Effector memory CD4-positive, alpha-beta T cell (primary cell): ENCODE results near the gene DOCK4.

Experiments used
- DNase-seq, 3 donors: peaks; one replicate each; pipeline ENCODE4 v3.0.0-alpha.2; 2020
- H3K27ac ChIP-seq: 2 replicates; pipeline ENCODE4 v1.7.0; 2013; ENCODE audit warnings: mild to moderate bottlenecking, low read length, moderate library complexity; ENCODE audit not compliant: insufficient read depth, poor library complexity, severe bottlenecking
- H3K27me3 ChIP-seq: replicated peaks from 2 replicates; pipeline ENCODE4 v1.7.0; 2013; ENCODE audit warnings: mild to moderate bottlenecking, low read length; ENCODE audit not compliant: insufficient read depth, control insufficient read depth, poor library complexity, severe bottlenecking
- H3K36me3 ChIP-seq: 2 replicates; pipeline ENCODE4 v1.7.0; 2013; ENCODE audit warnings: mild to moderate bottlenecking, low read length, moderate library complexity; ENCODE audit not compliant: control insufficient read depth, insufficient read depth
- H3K4me1 ChIP-seq: 2 replicates; pipeline ENCODE4 v1.7.0; 2013; ENCODE audit warnings: low read length, mild to moderate bottlenecking; ENCODE audit not compliant: control insufficient read depth, insufficient read depth, poor library complexity, severe bottlenecking
- H3K4me3 ChIP-seq: 2 replicates; pipeline ENCODE4 v1.7.0; 2013; ENCODE audit warnings: low read length, low read depth, mild to moderate bottlenecking; ENCODE audit not compliant: insufficient read depth, poor library complexity, severe bottlenecking
- H3K9me3 ChIP-seq: 2 replicates; pipeline ENCODE4 v1.7.0; 2013; ENCODE audit warnings: mild to moderate bottlenecking, low read length, moderate library complexity; ENCODE audit not compliant: control insufficient read depth

DOCK4 gene

DNA sequence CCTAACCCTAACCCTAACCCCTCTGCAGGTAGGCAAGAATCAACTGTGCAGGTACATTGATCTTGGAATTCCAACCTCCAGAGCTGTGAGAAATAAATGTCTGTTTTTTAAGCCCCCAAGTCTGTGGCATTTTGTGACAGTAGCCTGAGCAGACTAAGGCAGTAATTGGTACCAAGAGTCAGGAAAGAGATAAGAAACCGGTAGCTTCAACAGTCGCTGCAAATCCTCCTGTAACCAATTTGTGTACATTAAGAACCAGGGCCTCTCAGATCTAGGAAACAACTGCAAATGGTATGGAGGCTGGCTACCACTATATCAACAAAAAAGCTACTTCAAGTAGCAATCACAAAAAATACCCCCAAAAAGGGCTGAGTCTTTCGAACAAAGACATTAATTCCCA, 67.3 kb downstream of the DOCK4 start:
- Histone ChIP-seq H3K27ac (no peak overlapping the region), H3K4me3 (no peak overlapping the region), H3K27me3 (no peaks in the 10 kb centered on the region), H3K9me3 (no peaks in the 10 kb centered on the region), H3K36me3 (no peaks in the 10 kb centered on the region), H3K4me1 (no peaks in the 10 kb centered on the region)
- no peak for DNase-seq

DNA sequence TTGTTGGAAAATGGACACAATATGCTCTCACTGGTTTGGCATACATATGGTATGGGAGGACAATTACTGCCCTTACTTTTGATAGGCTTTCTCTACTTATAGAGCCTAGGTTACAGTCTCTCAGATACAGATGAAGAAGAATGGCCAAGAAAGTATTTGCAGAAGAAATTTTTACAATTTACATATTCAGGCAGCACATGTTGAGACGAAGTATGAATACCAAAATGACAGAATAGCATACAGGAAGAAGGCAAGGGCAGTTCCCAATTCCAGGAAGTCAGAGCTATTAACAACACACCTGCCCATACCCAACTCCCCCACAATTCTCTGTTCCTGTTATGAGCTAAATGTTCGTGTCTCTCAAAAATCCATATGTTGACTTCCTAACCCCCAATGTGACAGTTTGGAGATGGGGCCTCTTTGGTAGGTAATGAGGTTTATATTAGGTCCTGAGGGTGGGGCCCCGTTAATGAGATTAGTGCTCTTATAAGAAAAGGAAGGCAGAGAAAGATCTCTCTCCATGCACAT, 67.8 kb downstream of the DOCK4 start:
- Histone ChIP-seq H3K27ac (no peak overlapping the region), H3K9me3 (no peaks in the 10 kb centered on the region), H3K27me3 (no peaks in the 10 kb centered on the region), H3K4me3 (no peak overlapping the region), H3K4me1 (no peaks in the 10 kb centered on the region), H3K36me3 (no peaks in the 10 kb centered on the region)
- no peak for DNase-seq

DNA sequence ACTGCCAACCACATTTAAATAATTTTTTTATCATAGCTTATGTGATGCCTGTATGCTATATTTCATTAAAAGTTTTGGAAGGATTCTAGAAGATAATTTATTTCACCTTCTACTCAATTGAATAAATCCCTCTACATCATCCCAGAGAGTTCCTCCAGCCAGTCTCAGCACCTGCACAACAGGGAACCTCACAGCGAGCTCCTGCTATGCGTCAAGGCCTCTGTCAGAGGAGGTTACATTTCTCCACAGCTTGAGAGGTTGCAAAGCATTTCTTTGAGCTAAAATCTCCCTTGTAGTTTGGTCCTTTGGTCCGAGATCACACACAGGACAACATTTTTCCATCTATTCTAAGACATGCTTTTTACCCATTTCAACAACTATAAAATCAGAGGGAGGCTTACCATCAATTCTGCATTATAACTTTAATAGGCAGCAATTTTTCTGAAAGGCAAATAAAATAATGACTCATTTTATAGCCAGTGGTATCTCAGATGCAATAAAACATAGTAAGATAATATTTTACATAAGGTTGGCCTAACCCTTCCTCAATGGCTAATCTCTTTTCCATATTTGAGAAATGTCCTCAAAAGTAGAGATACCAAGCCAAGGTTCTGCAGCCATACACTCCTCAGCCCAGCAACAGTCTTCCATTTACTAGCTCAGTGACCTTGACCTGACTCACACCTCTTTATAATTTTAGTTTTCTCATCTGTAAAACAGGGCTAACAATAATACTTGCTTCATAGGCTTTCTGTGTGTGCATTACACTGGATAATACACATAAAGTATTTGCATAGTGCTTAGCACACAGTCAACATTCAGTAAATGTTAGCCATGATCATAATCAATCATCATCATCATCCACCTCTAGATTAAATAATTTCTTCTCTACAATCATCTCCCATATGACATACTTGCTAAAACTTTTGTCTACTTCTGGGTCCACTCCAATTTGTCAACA, 68.8 kb downstream of the DOCK4 start:
- DNase-seq: no peak
- Histone ChIP-seq H3K27ac (no peak overlapping the region), H3K36me3 (no peaks in the 10 kb centered on the region), H3K4me1 (no peaks in the 10 kb centered on the region), H3K4me3 (no peak overlapping the region), H3K9me3 (no peaks in the 10 kb centered on the region), H3K27me3 (no peaks in the 10 kb centered on the region)

DNA sequence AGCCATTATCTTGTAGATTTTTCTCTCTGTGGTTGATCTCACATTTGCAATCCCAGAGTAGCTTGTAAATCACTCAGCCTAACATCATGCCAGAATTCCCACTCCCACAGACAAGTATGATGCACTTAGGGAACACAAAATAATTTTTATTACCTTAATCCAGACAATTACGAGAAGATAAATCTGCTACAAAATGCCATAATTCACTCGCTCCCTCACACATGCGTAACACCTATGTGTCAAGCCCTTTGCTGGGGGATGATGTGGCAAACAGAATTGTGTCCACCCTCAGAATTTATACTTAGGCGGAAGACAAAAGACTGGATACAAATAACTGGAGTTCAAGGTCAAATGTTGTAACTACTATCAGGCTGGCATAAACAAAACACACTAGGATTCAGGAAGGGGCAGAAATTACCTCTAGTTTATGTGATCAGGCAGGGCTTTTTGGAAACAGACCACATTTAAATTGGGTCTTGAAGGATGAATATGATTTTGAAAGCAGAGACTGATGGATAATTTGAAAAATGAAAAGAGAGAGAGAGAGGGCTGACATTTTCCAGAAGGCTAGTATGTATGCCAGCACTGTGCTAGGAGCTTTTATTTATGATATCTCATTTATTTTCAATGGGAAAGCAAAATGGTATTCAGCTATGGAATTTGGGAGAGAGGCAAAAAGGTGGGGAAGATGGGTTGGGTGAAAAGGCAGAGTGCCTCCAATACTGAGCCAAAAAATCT, 69.8 kb downstream of the DOCK4 start:
- Histone ChIP-seq H3K4me3 (no peak overlapping the region), H3K9me3 (no peaks in the 10 kb centered on the region), H3K36me3 (no peaks in the 10 kb centered on the region), H3K27me3 (no peaks in the 10 kb centered on the region), H3K27ac (no peak overlapping the region), H3K4me1 (no peaks in the 10 kb centered on the region)
- no peak for DNase-seq

DNA sequence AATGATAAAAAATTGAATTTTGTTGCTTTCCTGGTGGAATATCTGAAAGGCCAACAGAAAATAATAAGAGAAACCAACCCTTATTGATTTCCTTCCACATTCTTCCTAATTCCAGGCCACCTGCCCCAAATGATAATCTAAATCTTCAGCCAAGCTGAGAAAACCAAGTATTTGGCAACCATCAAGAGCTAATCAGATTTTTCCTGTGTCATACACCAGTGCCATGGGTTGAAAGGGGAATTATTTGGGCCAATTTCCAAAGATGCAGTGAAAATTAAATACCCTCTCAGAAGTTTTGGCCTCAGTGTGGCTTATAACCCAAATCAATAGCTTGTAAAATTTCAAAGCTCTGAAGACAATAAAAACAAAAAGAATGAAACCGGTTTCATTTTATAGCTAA, 70.4 kb downstream of the DOCK4 start:
- H3K36me3 ChIP-seq: no peaks in the 10 kb centered on the region
- no peak overlapping the region for H3K4me3 ChIP-seq
- no peaks in the 10 kb centered on the region for H3K27me3 ChIP-seq
- no peak overlapping the region for H3K27ac ChIP-seq
- no peak for DNase-seq
- H3K4me1 ChIP-seq: no peaks in the 10 kb centered on the region
- no peaks in the 10 kb centered on the region for H3K9me3 ChIP-seq

DNA sequence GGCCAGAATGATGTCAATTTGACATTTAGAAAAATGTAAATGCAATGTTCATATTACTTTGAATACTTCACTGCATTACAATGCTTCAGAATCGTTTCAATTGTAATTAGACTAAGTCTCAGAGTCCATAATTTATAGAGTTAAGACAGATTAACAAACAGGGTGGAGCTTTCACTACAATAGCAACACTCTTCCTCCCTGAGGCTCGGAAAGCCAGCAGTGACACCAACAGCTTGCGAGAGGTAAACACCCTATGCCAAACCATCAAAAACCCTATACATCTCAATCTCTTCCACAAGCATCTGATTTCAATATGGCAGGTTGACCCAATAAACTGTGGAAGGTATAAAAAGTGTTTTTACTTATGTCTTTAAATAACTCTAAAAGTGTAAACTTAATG, 72.2 kb downstream of the DOCK4 start:
- Histone ChIP-seq H3K27me3 (no peaks in the 10 kb centered on the region), H3K4me3 (no peak overlapping the region), H3K27ac (no peak overlapping the region), H3K36me3 (no peaks in the 10 kb centered on the region), H3K9me3 (no peaks in the 10 kb centered on the region), H3K4me1 (no peaks in the 10 kb centered on the region)
- no peak for DNase-seq

DNA sequence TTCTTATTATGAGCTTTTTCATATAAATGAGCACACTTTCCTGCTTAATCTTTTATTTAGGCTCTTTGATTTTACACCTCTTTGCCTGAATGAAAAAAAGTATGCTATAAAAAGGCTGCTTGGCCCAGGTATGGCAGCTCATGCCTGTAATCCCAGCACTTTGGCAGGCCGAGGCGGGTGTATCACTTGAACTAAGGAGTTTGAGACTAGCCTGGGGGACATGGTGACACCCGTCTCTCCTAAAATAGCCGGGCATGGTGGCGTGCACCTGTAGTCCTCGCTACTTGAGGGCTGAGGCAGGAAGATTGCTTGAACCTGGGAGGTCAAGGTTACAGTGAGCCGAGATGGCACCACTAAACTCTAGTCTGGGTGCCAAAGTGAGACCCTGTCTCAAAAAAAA, 72.9 kb downstream of the DOCK4 start:
- H3K4me3 ChIP-seq: no peak overlapping the region
- H3K4me1 ChIP-seq: no peaks in the 10 kb centered on the region
- H3K27me3 ChIP-seq: no peaks in the 10 kb centered on the region
- no peaks in the 10 kb centered on the region for H3K9me3 ChIP-seq
- no peak overlapping the region for H3K27ac ChIP-seq
- DNase-seq: no peak
- no peaks in the 10 kb centered on the region for H3K36me3 ChIP-seq

DNA sequence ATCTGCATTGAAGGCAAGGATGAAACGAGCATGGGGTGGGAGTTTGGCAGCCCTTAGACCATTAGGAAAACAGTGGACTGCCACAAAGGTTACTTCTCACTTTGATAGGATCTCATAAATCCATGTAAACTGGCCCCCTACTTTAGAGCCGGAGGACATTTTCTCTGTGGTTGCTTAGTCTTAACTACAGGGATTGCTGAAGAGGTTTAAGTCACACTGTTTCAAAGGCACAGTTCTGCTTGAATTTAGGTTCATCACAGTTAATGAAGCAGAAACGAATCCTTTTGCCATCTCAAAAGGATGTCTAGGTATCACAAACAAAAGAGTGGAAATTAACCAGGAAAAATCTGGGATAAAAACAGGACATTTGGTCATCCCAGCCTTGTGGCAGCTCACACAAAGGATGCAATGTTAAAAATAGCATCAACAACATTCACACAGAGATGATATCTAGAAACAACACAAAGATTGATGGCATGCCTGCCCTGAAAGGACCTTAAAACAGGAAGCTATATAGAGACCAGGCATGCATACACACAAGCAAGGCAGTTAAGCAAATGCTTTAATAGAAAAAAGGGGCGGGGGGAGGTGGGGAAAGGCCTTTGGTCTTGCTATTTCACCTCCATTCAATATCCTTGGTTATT, 74.0 kb downstream of the DOCK4 start:
- no peaks in the 10 kb centered on the region for H3K4me1 ChIP-seq
- DNase-seq: no peak
- H3K27ac ChIP-seq: no peak overlapping the region
- H3K27me3 ChIP-seq: no peaks in the 10 kb centered on the region
- H3K9me3 ChIP-seq: no peaks in the 10 kb centered on the region
- H3K36me3 ChIP-seq: no peaks in the 10 kb centered on the region
- H3K4me3 ChIP-seq: no peak overlapping the region

DNA sequence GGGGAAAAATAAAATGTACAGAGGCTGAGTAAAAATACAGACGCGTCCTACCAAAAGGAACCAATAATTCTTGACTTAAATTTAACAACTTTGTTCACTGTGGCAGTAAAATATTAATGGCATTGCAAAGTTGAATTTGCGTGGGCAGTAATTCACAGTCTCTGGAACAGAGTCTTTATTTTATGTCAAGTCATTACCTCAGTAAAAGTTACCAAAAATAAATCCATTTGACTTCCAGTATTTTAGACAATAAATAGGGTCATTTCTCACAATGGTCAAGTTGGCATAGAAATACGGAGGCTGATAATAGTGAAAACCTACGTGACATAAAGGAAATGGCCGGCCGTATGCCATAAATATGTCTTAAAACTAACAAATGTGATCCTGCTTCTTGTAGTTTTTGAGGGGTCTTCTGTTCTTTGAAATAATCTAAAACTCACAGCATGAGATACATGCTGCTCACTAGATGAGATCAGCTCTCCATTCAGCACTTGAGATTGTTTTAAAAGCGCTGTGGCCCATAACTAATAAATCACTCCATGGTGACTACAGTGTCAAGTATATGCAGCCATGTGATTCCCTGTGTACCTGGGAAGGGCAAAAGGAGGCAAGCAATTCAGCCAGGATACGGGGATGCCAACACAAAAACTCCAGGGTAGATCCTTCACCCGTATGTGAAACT, 75.3 kb downstream of the DOCK4 start:
- Histone ChIP-seq H3K4me3 (no peak overlapping the region), H3K4me1 (no peaks in the 10 kb centered on the region), H3K27me3 (no peaks in the 10 kb centered on the region), H3K9me3 (no peaks in the 10 kb centered on the region), H3K36me3 (no peaks in the 10 kb centered on the region), H3K27ac (no peak overlapping the region)
- DNase-seq: no peak
